HG03520 (cell line): Measurements from ENCODE around the gene PSMA8.
"Not testable (repeated sequence)": the region's sequence is repeated elsewhere in the genome, so short reads cannot be mapped to it uniquely, and the experiment has no call there.

Experiments used
- ATAC-seq: cut with Tn5 transposase; IDR thresholded peaks from one replicate; pipeline ENCODE4 v1.9.1; 2021; ENCODE audit warnings: mild to moderate bottlenecking, moderate library complexity; ENCODE audit not compliant: unreplicated experiment

The PSMA8 gene

DNA sequence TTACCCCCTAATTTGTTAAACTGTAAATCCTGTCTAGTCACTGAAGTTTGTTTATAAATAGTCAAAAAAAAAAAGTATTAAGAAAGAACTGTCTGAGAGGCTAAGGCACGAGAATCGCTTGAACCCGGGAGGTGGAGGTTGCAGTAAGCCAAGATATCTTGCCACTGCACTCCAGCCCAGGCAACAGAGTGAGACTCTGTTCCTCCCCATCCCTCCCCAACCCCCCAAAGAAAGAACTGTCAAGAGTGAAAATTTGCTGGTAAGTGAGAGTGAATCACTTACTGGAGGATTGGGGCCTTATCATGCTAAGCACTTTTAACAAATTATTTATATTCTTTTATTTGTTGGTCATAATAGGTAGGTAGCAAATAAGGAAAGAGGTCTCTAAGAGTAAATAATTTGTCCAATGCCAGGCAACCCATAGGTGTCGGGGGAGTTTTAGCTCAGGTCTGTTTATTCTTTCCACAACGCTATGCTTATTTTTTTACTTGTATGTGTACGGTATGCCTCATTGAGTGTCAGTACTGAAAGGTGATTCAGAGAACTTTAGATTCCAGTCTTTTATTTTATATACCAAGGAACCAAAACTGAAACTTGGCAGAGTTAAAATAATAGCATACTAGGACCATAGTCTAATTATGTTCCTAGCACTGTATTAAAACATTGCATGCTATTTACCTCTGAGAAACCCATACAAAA, 95.0 kb downstream of the PSMA8 start:
- no peak for ATAC-seq

DNA sequence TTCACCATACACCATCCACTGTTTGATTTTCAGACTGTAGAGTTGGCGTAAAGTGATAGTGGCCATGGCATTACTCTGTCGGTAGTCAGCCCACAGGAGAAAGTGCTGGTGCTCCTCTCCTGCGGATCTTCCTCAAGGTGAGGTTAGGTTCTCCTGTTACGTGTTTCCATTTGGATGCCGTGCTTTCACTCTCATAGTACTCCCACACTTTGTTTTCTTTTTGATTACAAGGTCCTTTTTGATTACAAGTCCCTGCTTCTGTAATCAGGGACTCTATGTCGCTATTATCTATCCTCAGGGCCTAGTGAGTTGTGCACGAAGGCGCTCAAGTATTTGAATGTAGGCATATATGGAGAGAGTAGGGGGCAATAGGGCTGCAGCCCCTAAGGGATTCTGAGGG, 96.8 kb downstream of the PSMA8 start:
- no peak for ATAC-seq

DNA sequence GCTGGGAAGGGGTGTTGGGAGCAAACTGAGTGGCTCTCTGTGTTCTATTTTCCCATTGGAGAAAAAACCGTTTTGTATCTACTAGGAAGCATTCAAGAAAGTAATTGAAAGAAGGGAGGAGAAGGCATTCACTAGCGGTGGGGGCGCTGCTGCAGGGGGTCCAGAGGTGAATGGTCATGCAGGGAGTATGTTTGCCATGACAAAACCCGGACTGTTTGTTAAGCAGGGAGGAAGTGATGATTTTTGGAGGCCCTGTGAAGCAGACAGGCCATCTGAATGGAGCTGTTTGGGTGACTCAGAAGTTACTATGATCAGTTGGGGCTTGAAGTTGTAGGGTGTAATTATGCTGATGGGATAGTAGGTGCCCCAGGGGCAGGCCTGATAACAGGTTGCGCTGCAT, 99.5 kb downstream of the PSMA8 start:
- no peak for ATAC-seq

DNA sequence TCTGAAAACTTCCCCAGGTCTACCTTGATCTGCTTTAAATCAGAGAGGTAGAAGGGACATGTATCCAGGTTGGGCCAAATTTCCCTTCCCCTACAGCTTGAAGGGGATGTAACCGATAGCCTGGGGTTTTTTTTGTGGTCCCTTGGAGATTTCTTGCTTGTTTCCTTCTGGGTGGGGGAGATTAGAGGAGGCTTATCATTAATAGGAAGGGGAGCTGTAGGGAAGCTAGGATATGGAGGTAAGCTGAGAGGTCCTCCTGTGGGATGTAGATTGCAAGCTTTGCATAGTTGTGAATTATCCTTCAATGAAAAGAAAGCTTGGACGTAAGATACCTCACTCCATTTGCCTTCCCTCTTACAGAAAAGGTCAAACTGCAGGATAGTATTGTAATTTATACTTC, 103.7 kb downstream of the PSMA8 start:
- not testable (repeated sequence) for ATAC-seq

DNA sequence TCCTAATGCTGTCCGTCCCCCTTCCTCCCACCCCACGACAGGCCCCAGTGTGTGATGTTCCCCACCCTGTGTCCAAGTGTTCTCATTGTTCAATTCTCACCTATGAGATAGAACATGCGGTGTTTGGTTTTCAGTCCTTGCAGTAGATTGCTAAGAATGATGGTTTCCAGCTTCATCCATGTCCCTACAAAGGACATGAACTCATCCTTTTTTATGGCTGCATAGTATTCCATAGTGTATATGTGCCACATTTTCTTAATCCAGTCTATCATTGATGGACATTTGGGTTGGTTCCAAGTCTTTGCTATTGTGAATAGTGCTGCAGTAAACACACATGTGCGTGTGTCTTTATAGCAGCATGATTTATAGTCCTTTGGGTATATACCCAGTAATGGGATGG, 105.0 kb downstream of the PSMA8 start:
- not testable (repeated sequence) for ATAC-seq

DNA sequence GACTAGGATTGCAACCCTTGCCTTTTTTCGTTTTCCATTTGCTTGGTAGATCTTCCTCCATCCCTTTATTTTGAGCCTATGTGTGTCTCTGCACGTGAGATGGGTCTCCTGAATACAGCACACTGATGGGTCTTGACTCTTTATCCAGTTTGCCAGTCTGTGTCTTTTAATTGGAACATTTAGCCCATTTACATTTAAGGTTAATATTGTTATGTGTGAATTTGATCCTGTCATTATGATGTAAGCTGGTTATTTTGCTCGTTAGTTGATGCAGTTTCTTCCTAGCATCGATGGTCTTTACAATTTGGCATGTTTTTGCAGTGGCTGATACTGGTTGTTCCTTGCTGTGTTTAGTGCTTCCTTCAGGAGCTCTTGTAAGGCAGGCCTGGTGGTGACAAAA, 108.7 kb downstream of the PSMA8 start:
- ATAC-seq: not testable (repeated sequence)
